ENCODE results near the gene PCDHGC4.

The PCDHGC4 gene

DNA sequence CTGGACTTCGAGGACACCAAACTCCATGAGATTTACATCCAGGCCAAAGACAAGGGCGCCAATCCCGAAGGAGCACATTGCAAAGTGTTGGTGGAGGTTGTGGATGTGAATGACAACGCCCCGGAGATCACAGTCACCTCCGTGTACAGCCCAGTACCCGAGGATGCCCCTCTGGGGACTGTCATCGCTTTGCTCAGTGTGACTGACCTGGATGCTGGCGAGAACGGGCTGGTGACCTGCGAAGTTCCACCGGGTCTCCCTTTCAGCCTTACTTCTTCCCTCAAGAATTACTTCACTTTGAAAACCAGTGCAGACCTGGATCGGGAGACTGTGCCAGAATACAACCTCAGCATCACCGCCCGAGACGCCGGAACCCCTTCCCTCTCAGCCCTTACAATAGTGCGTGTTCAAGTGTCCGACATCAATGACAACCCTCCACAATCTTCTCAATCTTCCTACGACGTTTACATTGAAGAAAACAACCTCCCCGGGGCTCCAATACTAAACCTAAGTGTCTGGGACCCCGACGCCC, 7.7 kb upstream of the PCDHGC4 start:
- Histone ChIP-seq H3K27ac (ENCODE audit: low read length) (no peak overlapping the region), H3K9me3 (ENCODE audit: insufficient read depth, low read length) (no peaks in the 10 kb centered on the region), H4K20me1 (ENCODE audit: insufficient read depth, low read length) (no peaks in the 10 kb centered on the region), H3K4me2 (ENCODE audit: low read length) (no peak overlapping the region), H3K79me2 (ENCODE audit: low read length) (no peaks in the 10 kb centered on the region), H3K36me3 (replicated peaks; ENCODE audit: low read depth, low read length) (no peaks in the 10 kb centered on the region), H3K9ac (ENCODE audit: low read length) (no peak overlapping the region), H2AFZ (ENCODE audit: low read depth, low read length) (no peak overlapping the region), H3K4me3 (ENCODE audit: low read length) (no peak overlapping the region), H3K27me3 (ENCODE audit: low read depth, low read length) (no peaks in the 10 kb centered on the region), H3K4me1 (ENCODE audit: low read length) (no peaks in the 10 kb centered on the region)
- no peak for TF ChIP-seq EZH2phosphoT487 (IDR thresholded peaks at IDR 0.05; ENCODE audit: low read depth)
- TF ChIP-seq, protein P1, sequence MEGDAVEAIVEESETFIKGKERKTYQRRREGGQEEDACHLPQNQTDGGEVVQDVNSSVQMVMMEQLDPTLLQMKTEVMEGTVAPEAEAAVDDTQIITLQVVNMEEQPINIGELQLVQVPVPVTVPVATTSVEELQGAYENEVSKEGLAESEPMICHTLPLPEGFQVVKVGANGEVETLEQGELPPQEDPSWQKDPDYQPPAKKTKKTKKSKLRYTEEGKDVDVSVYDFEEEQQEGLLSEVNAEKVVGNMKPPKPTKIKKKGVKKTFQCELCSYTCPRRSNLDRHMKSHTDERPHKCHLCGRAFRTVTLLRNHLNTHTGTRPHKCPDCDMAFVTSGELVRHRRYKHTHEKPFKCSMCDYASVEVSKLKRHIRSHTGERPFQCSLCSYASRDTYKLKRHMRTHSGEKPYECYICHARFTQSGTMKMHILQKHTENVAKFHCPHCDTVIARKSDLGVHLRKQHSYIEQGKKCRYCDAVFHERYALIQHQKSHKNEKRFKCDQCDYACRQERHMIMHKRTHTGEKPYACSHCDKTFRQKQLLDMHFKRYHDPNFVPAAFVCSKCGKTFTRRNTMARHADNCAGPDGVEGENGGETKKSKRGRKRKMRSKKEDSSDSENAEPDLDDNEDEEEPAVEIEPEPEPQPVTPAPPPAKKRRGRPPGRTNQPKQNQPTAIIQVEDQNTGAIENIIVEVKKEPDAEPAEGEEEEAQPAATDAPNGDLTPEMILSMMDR (IDR thresholded peaks at IDR 0.05; ENCODE audit: low read depth, low read length) = no peak

DNA sequence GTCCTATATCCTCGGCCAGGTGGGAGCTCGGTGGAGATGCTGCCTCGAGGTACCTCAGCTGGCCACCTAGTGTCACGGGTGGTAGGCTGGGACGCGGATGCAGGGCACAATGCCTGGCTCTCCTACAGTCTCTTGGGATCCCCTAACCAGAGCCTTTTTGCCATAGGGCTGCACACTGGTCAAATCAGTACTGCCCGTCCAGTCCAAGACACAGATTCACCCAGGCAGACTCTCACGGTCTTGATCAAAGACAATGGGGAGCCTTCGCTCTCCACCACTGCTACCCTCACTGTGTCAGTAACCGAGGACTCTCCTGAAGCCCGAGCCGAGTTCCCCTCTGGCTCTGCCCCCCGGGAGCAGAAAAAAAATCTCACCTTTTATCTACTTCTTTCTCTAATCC, 7.0 kb upstream of the PCDHGC4 start:
- no peaks in the 10 kb centered on the region for H4K20me1 ChIP-seq (ENCODE audit: insufficient read depth, low read length)
- no peak overlapping the region for H3K4me3 ChIP-seq (ENCODE audit: low read length)
- no peaks in the 10 kb centered on the region for H3K9me3 ChIP-seq (ENCODE audit: insufficient read depth, low read length)
- no peak overlapping the region for H3K27ac ChIP-seq (ENCODE audit: low read length)
- no peaks in the 10 kb centered on the region for H3K27me3 ChIP-seq (ENCODE audit: low read depth, low read length)
- H3K79me2 ChIP-seq (ENCODE audit: low read length) = no peaks in the 10 kb centered on the region
- no peaks in the 10 kb centered on the region for H3K36me3 ChIP-seq (replicated peaks; ENCODE audit: low read depth, low read length)
- no peaks in the 10 kb centered on the region for H3K4me1 ChIP-seq (ENCODE audit: low read length)
- no peak overlapping the region for H3K9ac ChIP-seq (ENCODE audit: low read length)
- no peak overlapping the region for H2AFZ ChIP-seq (ENCODE audit: low read depth, low read length)
- no peak overlapping the region for H3K4me2 ChIP-seq (ENCODE audit: low read length)
- TF ChIP-seq, protein P1 (IDR thresholded peaks at IDR 0.05; ENCODE audit: low read depth, low read length) = no peak
- TF ChIP-seq EZH2phosphoT487 (IDR thresholded peaks at IDR 0.05; ENCODE audit: low read depth) = no peak

DNA sequence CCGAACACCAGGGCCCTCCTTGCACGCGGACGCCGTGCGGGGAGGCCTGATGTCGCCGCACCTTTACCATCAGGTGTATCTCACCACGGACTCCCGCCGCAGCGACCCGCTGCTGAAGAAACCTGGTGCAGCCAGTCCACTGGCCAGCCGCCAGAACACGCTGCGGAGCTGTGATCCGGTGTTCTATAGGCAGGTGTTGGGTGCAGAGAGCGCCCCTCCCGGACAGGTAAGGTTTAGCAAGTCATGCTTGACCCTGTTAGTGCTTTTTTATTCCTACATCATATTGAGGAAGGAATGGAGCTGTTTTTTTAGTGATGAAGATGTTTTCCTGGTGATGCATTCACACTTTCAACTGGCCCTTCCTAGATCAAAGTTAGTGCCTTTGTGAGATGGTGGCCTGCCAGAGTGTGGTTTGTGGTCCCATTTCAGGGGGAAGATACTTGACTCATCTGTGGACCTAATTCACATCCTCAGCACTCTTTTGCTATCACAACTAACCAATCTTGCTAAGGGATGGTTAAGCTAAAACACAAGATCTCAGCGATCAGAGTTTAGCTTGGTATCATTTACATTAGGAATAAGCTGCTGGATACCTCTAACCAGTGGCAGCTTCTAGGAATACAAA, 6.4 kb upstream of the PCDHGC4 start:
- Histone ChIP-seq H3K4me1 (ENCODE audit: low read length) (no peaks in the 10 kb centered on the region), H3K27ac (ENCODE audit: low read length) (no peak overlapping the region), H3K79me2 (ENCODE audit: low read length) (no peaks in the 10 kb centered on the region), H3K4me2 (ENCODE audit: low read length) (no peak overlapping the region), H3K36me3 (replicated peaks; ENCODE audit: low read depth, low read length) (no peaks in the 10 kb centered on the region), H2AFZ (ENCODE audit: low read depth, low read length) (no peak overlapping the region), H4K20me1 (ENCODE audit: insufficient read depth, low read length) (no peaks in the 10 kb centered on the region), H3K27me3 (ENCODE audit: low read depth, low read length) (no peaks in the 10 kb centered on the region), H3K9ac (ENCODE audit: low read length) (no peak overlapping the region), H3K9me3 (ENCODE audit: insufficient read depth, low read length) (no peaks in the 10 kb centered on the region), H3K4me3 (ENCODE audit: low read length) (no peak overlapping the region)
- no peak for TF ChIP-seq EZH2phosphoT487 (IDR thresholded peaks at IDR 0.05; ENCODE audit: low read depth)
- TF ChIP-seq, protein P1 (IDR thresholded peaks at IDR 0.05; ENCODE audit: low read depth, low read length) = no peak

DNA sequence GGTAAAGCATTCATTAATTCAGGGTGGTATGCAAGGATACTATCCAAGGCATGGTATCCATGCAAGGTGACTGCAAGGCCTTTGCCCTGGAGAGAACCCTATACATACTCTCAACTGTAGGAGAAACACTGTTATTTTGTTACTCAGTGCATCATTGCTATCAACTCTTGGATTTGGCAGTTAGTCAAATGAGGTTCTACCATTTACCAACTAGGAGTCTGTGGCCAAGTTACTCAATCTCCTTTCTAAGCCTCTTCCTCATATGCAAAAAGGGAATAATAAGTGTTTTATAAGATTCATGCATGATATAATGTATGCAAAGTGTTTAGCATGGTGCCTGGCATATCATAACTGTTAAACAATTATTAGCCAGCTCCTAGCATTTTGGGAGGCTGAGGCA, 5.1 kb upstream of the PCDHGC4 start:
- Histone ChIP-seq H3K79me2 (ENCODE audit: low read length) (no peaks in the 10 kb centered on the region), H3K27ac (ENCODE audit: low read length) (no peak overlapping the region), H3K9ac (ENCODE audit: low read length) (no peak overlapping the region), H4K20me1 (ENCODE audit: insufficient read depth, low read length) (no peaks in the 10 kb centered on the region), H3K4me3 (ENCODE audit: low read length) (no peak overlapping the region), H3K27me3 (ENCODE audit: low read depth, low read length) (peaks cover 7% of the 10 kb centered on the region), H3K9me3 (ENCODE audit: insufficient read depth, low read length) (no peaks in the 10 kb centered on the region), H3K4me1 (ENCODE audit: low read length) (no peaks in the 10 kb centered on the region), H3K36me3 (replicated peaks; ENCODE audit: low read depth, low read length) (no peaks in the 10 kb centered on the region), H3K4me2 (ENCODE audit: low read length) (no peak overlapping the region), H2AFZ (ENCODE audit: low read depth, low read length) (no peak overlapping the region)
- TF ChIP-seq, protein P1 (IDR thresholded peaks at IDR 0.05; ENCODE audit: low read depth, low read length) = no peak
- TF ChIP-seq EZH2phosphoT487 (IDR thresholded peaks at IDR 0.05; ENCODE audit: low read depth) = no peak

Measured in OCI-LY3 (cell line).